GM12878 (cell line): Measurements from ENCODE around the gene SPAG16. TPM values are rescaled to one million over a fixed set of nuclear protein-coding genes. Genes with fewer than 3 reads are reported as not detected.

Experiments
- ATF2 ChIP-seq: IDR thresholded peaks from 2 replicates; pipeline ENCODE4 v1.6.1; 2012; ENCODE audit warnings: low read length, inconsistent platforms
- CBFB ChIP-seq: IDR thresholded peaks from 2 replicates; pipeline ENCODE4 v1.6.1; 2016; ENCODE audit warnings: antibody characterized with exemption, low read depth
- JUNB ChIP-seq: IDR thresholded peaks from 2 replicates; pipeline ENCODE4 v1.6.1; 2016; ENCODE audit warnings: antibody characterized with exemption, mild to moderate bottlenecking
- MYB ChIP-seq: fragments of 150-350 bp; IDR thresholded peaks from 2 replicates; pipeline ENCODE4 v1.6.1; 2014; ENCODE audit warnings: mild to moderate bottlenecking, low read depth, low read length, borderline replicate concordance
- PBX3 ChIP-seq: IDR thresholded peaks from 2 replicates; pipeline ENCODE4 v1.6.1; 2011; ENCODE audit warnings: mild to moderate bottlenecking, low read depth, low read length, moderate library complexity; ENCODE audit not compliant: insufficient replicate concordance
- SRF ChIP-seq, 2 experiments: IDR thresholded peaks; 2 replicates each; pipeline ENCODE4 v1.6.1; 2011; ENCODE audit warnings: low read depth in 2 of 2, low read length in 2 of 2, mild to moderate bottlenecking in 1 of 2, moderate library complexity in 1 of 2
- TBL1XR1 ChIP-seq: IDR thresholded peaks from 2 replicates; pipeline ENCODE4 v1.6.1; 2012; ENCODE audit warnings: low read depth, low read length, improper control_type of control experiment
- ZBTB40 ChIP-seq: fragments of 450-650 bp; IDR thresholded peaks from 2 replicates; pipeline ENCODE4 v1.6.1; 2016; ENCODE audit warnings: mild to moderate bottlenecking, moderate library complexity, borderline replicate concordance
- ZNF592 ChIP-seq: fragments of 450-650 bp; IDR thresholded peaks from 2 replicates; pipeline ENCODE4 v1.6.1; 2017; ENCODE audit warnings: mild to moderate bottlenecking, moderate library complexity
- polyA plus RNA-seq, 11 experiments: library from polyadenylated mRNA; depleted of rRNA in 4 of 11; unstranded in 6 of 11; stranded (reverse) in 5 of 11; fragments of >200 nt; fragmentation: Nextera tagmentation in 4 of 11; fragmentation: Illumina TruSeq in 1 of 11; extraction: Ambion mirVana in 4 of 11; extraction: Trizol in 1 of 11; gene quantifications; 1 replicate in 1 of 11; 2 replicates in 10 of 11; pipeline versions ENCODE4 v1.2.1 to v1.2.3, GENCODE V29; 2011 to 2016; ENCODE audit warnings: inconsistent platforms in 2 of 11, missing spikeins in 2 of 11, low read depth in 1 of 11
- total RNA-seq, 4 experiments: library from RNA; depleted of rRNA in 3 of 4; stranded (reverse); fragments of >200 nt in 3 of 4; fragmentation: Illumina TruSeq in 1 of 4; extraction: Trizol in 1 of 4; gene quantifications; 2 replicates each; pipeline versions ENCODE4 v1.2.1 to v1.2.3, GENCODE V29; 2013 to 2021

The SPAG16 gene
- total and polyA plus RNA-seq, 10 of the 15 experiments (the other 5 are each of a cell fraction or from before 2014, with no cell fraction given): 6.0 to 25.0 (median 15.2) TPM

- TF ChIP-seq PBX3: no peak
- TF ChIP-seq ZBTB40: no peak
- no peak for TF ChIP-seq SRF (IDR thresholded peaks at IDR 0.05; ENCODE audit: low read depth in 2 of 2, low read length in 2 of 2)
- TF ChIP-seq ATF2: no peak
- TF ChIP-seq TBL1XR1: no peak
- no peak for TF ChIP-seq MYB
- no peak for TF ChIP-seq ZNF592
- no peak for TF ChIP-seq CBFB
- TF ChIP-seq JUNB: no peak
Measured at GRCh38 chr2:213764849-213765248, 480.6 kb downstream of the SPAG16 start (continued).
